CD1c-positive myeloid dendritic cell (primary cell): ENCODE measurements around the gene ID3.
"Not testable (repeated sequence)": the region's sequence is repeated elsewhere in the genome, so short reads cannot be mapped to it uniquely, and the experiment has no call there.

ENCODE experiments used
- DNase-seq: peaks from one replicate; pipeline ENCODE4 v3.0.0-alpha.2; 2016; ENCODE audit errors: extremely low spot score

The ID3 gene

DNA sequence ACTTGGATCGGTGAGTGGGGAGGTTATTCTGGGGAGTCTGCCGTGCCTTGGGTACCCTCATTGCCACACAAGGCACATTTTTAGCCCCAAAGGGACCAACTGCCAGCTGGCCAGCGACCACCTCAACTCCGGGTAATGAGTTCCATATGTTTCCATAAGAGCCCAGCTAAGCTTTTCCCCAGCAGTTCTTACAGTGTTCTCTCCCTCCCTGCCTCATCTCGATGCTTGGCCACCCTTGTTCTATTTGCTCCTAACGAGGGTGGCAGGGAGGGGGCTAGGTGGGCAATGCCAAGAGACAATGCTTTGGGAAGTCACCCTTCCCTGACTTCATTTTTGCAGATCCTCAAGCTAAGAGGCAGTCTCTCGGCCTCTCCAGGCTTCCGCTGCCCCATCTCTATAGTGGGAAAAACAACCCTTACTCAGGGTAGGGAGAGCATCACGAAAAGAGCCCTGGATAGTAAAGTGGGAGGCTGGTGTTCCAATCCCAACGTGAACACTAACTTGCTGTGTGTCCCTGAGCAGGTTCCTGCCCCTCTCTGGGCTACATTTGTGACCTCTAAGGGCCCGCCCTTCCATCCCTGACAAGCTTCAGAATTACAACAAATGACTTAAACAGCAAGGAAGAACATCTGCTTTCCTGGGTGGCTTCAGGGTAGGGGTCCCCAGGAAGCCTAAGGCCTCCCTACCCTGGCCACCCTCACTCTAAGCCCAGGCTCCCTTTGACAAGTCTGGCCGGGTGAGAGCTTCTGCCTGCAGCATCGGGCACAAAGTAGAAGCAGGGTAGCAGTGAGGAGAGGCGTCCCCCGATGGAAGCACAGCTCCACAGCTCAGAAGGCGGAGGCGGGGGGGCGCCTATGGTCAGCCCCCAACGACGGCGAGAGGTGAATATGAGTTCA is 5.8 kb downstream of the ID3 start:
- no peak for DNase-seq

DNA sequence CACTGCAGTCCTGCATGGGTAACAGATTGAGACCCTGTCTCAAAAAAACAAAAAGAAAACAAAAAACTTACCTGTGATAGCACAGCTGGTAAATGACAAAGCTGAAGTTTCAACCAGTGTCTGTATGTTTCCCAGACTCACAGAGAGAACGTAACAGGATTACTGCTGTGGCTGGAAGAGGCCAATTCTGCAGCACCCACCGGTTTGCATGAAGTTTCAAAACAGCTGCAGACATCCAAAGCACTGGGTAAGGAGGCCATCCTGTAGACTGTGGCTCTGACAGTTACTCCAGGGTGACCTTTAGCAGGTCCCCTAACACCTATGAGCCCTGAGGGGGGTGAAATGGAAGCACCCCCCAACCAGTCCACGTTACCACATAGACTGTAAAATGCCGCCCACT is 7.5 kb downstream of the ID3 start:
- DNase-seq: no peak

DNA sequence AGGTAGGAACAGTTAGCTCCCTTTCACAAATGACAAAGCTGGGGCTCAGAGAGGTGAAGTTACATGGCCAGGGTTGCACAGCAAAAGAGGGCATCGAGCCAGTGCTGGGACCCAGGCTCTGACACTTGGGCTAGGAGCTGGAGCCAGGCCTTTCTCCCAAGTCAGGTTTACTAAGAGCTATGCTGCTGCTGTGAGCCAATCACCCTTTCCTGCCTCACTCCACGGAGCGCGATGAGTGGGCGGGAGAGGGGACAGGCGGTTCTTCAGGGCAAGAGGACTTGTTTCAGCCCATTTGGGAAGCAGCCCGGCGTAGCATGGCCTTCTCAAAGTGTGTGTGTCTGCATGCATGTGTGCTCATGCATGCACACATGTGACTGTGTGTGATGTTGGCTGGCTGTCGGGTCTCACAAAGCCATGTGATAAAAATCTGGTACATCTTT is 10.6 kb downstream of the ID3 start:
- DNase-seq: no peak

DNA sequence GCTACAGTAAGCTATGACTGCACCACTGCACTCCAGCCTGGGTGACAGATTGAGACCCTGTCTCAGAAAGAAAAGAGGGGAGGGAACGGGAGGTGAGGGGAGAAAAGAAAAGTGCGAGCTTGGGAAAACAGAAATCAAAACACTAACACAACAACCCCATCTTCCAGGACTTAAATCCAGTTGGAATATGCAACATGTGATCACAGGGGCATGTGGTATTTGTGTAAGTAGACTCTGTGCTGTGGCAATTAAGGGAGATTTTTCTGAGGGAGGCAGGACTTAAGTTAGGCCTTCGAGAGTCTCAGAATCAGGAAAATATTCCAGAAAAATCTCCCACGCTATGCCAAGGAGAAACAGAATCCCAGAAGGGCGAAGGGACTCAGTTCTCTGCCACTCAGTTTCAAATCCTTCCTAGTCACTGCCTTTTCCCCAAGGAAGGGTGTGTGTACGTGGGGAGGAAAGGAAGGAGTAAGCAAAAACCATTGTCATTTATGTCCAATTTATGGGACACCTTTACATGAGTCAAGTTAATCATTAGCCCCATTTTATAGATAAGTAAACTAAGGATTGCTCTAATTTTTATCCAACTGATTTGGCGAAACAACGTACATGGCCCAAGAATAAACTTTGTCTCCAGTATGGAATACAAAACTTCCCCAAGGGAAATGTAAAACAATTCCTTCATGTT is 12.3 kb downstream of the ID3 start:
- no peak for DNase-seq

DNA sequence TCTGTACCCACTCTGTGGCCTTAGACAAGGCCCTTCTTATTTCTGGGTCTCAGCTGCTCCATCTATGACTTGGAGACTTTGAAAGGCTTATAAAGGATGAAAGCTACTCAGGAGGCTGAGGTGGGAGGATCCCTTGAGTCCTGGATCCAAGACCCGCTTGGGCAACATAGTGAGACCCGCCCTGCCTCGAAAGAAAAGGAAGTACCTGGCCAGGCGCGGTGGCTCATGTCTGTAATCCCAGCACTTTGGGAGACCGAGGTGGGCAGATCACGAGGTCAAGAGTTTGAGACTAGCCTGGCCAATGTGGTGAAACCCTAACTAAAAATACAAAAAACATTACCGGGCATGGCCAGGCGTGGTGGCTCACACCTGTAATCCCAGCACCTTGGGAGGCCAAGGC is 13.4 kb downstream of the ID3 start:
- no peak for DNase-seq

DNA sequence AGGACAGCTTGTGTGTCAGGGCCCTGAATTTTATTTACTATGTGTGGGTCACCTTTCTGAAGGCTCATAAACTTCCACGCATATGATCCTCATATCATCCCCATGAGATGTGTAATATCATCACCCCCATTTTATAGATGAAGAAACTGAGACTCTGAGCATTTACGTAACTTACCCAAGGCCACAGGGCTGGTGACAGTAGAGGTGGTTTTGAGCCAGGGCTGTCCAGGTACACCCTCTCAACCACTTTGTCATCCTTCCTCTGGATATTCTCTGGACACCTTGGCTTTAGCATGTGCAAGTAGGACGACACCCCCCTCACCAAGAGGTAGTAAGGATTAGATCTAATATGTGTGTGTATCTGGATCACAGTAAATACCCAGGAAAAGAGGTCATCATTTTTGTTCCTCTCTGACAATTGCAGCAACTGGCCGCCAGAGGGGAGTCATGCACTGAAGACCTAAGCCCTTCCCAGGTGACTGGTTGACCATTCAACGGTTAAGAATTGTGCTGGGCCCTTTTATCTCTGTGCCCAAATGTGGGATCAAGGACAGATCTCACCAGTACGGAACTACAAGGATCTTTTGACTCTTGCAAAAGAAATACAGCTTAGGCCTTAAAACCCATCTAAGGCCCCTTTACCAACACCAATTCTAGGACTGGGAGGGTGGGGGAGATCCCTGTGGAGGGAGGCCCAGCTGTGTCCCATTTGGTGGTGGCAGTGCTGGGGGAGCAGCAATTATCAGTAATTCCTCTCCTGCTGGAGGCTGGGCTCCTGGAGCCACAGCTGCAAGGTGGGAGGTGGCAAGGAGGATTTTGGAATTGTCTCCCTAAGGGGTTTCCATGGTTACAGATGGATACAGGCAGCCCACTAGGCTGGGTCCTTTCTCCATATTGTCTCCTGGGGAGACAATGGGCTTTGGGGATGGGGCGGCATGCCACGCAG is 14.6 kb downstream of the ID3 start:
- peak; percentile 84 for DNase-seq

DNA sequence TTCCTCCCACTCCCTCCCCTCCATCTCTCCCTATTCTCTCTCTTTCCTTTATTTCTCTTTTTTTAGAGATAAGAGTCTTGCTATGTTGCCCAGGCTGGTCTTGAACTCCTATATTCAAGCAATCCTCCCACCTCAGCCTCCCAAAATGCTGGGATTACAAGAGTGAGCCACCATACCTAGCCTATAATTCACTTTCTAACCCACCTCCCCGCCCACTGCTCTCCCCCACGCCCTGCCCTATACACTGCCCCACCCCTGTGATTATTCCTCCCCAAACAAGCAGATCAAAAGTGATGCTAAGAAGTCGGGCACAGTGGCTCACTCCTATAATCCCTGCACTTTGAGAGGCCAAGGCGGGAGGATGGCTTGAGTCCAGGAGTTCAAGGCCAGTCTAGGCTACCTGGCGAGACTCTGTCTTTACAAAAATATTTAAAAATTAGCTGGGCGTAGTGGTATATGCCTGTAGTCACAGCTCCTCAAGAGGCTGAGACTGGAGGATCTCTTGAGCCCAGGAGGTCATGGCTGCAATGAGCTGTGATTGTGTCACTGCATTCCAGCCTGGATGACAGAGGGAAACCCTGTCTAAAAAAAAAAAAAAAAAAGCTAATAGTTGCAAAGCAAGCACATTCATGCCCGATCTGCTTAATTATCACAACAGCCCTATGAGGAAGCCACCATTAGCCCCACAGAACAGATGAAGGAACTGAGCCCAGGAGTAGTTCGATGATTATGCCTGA is 15.4 kb downstream of the ID3 start:
- no peak for DNase-seq

DNA sequence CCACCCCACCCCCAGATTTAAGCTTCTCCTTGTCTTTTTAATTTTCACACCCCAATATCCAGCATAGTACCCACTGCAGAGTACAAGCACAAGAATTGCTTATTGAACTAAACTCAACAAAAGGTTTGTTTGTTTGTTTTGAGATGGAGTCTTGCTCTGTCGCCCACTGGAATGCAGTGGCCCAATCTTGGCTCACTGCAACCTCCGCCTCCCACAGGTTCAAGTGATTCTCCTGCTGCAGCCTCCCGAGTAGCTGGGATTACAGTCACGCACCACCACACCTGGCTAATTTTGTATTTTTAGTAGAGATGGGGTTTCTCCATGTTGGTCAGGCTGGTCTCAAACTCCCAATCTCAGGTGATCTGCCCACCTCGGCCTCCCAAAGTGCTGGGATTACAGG is 16.4 kb downstream of the ID3 start:
- not testable (repeated sequence) for DNase-seq

DNA sequence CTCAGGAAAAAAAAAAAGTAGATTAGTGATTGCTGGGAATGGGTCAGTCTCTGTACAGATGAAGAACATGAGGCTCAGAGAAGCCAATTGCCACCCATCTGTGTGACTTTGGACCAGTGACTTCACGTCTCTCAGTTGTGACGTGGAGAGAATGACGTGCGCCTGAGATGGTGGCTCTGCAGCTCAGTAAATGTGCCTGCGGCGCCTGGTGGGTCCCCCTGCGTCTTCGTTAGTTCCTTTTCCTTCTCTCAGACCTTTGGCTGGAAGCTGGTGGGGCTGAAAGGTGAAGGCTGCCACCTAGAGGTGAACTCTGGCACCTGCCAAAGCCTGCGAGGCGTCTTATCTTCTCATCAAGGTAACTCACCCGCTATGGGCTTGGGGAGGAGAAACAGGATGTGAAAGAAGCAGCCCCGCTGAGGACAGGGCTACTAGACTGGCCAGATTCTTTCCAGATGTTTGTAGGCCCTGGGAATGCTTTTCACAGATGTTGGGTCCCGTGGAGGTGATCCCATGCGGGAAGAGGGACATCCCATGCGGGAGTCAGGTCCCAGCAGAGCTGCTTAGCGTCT is 19.5 kb downstream of the ID3 start:
- peak; percentile 96 for DNase-seq

DNA sequence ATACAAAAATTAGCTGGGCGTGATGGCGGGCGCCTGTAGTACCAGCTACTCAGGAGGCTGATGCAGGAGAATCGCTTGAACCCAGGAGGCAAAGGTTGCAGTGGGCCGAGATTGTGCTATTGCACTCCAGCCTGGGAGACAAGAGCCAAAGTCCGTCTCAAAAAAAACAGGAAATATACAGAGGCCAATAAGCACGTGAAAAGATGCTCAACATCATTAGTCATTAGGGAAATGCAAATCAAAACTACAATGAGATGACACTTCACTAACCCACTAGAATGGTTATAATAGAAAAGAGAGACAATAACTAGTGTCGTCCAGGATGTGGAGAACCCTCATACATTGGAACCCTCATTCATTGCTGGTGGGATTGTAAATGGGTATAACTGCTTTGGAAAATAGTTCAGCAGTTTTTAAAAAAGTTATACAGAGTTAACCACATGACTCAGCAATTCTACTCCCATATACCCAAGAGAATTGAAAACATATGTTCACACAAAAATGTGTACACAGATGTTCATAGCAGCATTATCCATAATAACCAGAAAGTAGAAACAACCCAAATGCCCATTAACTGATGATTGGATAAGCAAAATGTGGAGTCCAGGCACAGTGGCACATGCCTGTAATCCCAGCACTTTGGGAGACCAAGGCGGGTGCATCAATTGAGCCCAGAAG is 21.9 kb downstream of the ID3 start:
- DNase-seq: peak; percentile 62

DNA sequence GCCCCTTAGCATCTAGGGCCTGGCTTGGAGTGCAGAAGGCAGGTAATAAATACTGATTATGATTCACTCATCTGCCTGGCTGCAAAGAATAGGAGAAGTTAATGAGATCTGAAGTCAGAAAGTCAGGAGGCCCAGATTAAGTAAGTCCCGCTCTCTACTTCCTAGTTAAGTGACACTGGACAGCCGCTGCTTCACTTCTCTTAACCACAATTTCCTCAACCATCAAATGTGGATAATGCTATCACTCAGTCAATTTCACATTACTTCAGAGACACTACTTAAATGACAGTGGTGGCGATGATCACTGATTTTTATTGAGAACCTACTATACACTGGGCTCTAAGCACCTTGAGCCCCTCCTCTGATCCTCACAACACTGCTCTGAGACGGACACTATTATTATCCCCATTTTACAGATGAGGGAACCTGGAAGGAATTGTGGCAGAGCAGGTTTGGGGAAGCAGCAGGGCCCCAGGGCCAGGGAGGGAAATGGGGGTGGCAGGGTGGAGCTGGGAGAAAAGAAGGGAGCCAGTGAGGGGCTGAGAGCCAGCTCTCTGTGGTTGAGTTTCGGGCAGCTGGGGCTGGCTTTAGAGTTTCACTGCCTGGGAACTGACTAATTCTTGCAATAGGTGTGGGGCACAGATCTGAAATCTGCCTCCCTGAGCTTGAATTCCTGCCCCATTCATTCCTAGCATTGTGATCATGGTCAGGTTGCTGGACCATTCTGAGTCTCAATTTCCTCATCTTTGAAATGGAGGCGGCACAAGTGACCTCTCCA is 25.9 kb downstream of the ID3 start:
- DNase-seq: peak; percentile 92

DNA sequence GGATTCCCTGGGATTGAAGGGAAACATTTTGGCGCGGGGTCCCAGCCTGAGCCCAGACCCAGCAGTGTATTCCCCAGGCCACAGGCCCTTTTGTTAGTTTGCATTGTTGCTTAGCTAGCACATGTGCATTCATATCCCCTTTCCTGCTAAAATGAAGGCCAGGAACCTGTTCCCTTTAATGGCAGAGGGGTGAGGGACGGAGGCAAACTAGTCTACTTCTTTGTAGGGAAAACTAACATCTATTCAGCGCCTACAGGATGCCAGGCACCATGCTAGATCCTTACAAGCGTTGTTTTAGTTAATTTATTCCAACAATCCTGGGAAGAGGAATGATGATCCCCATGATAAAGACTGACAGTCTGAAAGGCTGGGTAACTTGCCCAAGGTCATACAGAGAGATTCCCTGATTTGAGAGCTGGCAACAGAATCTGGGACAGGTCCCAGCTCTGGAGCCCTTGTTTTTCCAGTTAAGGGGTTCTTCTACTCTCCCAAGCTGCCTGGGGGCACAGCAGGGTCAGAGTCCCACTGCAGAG is 27.7 kb downstream of the ID3 start:
- DNase-seq: peak; percentile 40

DNA sequence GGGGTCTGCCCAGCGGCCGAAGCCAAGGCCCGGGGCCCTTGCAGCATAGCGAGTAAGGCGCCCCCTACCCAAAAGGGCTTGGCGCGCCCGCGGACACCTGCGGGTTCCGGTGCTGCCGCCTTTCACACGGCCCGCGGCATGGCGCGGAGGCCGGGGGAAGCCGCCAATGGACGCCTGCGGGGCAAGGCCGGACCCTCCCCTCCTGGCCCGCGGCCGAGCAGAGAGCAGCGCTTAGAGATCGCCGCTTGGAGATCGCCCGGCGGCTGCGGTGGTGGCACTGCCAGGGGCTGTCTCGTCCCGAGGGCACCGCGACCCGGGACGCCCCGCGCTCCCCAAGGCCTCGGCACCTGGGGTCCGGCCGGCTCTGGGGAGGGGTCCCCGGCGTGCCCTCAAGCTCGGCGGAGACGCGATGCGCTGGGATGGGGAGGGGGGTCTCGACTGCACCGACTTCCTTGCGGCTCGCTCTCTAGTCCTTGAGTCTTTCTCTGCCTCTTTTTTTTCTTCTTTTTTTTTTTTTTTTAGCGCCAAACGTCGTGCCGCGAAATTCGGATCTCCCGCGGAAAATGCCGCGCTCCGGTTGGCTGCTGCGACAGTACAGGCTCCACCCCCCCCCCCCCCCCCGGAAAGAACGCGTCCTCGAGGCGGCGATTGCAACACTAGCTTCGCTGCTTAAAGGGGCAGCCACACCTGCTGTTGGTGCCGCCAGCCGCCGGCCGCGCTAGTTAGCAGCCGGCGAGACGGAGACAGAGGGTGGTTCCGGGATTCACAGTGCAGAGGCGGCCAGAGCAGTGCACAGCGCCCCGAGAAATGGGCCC is 28.3 kb downstream of the ID3 start, which contains the start of gene E2F2:
Gene E2F2 (minus strand): TSS at position 487 of the 815 bp plus-strand sequence. CDS start 440 bp downstream, at position 47.
- peak; percentile 88 for DNase-seq

DNA sequence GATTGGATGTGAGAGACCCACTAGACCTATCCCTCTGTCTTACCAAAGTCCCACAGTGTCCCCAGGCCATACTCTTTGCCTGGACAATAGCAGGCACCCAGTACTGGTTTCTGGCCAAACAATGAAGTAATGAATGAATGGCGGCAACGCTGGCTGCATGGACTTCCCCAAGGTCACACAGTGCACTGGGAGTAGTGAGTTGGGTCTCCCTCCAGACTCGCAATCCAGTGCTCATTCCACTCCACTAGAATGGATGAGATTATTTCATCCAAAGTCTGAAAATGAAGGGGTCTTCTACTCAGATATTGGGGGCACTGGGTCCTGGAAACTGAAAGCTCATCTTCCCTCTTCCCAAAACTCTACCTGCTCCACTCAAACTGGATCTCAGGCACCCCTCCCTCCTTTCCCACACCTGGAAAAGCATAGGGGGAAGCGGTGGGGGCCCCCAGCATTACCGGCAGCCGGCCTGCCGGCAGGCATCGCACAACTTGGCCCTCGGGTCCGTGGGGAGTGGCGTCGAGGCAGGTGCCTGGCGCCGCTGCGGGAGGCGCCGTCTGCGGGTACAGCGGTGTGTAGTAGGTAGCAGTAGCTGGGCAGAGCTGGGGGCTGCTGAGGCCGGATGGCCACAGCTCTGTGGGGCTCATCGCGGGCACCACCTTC is 29.1 kb downstream of the ID3 start:
- no peak for DNase-seq

DNA sequence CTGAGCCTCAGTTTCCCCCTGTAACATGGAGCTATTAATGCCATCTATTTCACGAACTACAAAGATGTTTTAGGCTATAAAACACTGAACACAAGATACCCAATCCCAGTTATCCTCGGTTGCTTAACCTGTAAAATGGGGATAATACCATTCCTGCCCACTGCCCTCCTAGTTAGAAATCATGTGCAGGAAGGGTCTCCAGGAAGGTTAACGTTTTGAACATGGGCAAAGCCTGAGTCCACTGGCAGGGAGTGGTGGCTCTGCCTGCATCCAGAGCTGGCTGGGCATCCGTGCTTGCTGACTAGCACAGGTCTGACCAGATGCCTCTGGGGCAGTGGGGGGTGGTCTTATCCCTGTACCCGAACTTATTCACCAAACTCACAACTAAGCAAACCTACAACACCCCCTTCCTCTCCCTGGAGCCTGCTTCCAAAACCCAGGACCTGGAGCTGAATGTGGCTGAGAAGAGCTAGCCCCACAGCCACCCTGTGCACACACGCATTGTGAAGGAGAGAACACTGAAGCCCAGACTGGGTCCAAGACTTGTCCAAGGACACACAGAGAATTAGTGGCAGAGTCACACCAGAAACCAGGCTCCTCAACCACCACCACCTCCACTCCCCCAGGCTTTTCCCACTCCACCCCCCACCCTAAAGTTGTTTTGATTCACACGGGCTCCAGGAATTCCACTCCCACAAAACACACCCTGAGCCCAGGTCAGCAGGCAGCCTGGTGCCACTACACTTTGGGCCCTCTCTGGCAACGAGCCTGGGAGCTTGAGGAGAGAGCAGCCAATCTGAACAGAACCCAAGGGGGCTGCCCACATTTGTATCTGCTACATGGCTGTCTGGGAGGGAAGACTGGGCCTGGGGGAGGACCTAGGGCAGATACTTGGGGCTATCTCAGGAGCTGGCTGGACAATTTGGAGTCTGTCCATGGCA is 29.9 kb downstream of the ID3 start:
- DNase-seq: no peak

DNA sequence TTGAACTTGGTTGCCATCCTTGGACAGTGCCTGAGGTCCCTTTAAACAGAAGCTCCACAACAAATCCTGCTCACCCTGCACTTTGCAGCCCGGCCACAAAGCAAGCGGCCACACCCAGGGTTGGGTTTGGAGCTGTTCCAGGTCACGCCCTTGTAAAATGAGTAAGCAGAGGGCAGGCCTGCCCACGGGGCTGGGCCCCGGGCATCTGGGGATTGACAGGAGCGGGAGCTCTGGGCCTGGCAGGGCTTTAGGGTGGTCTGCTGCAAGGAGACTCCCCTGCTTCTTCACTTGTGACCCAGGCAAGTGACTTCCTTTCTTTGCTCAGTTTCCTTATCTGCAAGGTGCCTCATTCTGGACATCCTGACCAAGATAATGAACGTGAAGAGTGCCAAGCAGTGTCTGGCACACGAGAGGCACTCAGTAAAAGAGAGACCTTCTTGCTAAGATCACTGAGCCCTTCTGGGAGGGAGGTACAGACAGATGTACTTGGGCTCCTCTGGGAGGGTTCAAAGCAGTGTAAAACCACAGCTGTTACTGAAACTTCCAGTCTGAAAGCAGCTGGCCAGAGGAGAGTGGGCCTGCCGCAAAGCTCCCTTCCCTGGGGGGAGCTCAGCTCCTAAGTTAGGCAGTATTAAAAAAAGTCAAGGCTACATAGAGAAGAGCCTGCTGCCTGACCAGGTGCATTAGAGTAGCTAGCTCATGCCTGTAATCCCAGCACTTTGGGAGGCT is 30.9 kb downstream of the ID3 start:
- peak; percentile 96 for DNase-seq
